Measurements from ENCODE around the gene LIPK. TPM values are rescaled to one million over a fixed set of nuclear protein-coding genes. Genes with fewer than 3 reads are reported as not detected.

LIPK gene
- total and polyA plus RNA-seq, 2 experiments from 2014 or later = not detected

DNA sequence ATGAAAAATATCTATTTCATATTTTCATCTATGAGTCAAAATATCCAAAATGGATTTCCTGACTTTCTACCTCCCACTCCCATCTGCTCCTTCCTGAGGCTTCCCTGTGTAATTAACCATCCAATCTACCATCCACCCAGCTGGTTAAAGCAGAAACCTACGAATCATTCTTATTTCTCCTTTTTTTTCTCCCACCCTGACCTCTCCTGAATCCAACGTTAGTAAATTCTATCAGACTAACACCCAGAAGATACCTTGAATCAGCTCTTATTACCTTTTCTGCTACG, 45.5 kb upstream of the LIPK start (continued):
- TF ChIP-seq, protein P1, sequence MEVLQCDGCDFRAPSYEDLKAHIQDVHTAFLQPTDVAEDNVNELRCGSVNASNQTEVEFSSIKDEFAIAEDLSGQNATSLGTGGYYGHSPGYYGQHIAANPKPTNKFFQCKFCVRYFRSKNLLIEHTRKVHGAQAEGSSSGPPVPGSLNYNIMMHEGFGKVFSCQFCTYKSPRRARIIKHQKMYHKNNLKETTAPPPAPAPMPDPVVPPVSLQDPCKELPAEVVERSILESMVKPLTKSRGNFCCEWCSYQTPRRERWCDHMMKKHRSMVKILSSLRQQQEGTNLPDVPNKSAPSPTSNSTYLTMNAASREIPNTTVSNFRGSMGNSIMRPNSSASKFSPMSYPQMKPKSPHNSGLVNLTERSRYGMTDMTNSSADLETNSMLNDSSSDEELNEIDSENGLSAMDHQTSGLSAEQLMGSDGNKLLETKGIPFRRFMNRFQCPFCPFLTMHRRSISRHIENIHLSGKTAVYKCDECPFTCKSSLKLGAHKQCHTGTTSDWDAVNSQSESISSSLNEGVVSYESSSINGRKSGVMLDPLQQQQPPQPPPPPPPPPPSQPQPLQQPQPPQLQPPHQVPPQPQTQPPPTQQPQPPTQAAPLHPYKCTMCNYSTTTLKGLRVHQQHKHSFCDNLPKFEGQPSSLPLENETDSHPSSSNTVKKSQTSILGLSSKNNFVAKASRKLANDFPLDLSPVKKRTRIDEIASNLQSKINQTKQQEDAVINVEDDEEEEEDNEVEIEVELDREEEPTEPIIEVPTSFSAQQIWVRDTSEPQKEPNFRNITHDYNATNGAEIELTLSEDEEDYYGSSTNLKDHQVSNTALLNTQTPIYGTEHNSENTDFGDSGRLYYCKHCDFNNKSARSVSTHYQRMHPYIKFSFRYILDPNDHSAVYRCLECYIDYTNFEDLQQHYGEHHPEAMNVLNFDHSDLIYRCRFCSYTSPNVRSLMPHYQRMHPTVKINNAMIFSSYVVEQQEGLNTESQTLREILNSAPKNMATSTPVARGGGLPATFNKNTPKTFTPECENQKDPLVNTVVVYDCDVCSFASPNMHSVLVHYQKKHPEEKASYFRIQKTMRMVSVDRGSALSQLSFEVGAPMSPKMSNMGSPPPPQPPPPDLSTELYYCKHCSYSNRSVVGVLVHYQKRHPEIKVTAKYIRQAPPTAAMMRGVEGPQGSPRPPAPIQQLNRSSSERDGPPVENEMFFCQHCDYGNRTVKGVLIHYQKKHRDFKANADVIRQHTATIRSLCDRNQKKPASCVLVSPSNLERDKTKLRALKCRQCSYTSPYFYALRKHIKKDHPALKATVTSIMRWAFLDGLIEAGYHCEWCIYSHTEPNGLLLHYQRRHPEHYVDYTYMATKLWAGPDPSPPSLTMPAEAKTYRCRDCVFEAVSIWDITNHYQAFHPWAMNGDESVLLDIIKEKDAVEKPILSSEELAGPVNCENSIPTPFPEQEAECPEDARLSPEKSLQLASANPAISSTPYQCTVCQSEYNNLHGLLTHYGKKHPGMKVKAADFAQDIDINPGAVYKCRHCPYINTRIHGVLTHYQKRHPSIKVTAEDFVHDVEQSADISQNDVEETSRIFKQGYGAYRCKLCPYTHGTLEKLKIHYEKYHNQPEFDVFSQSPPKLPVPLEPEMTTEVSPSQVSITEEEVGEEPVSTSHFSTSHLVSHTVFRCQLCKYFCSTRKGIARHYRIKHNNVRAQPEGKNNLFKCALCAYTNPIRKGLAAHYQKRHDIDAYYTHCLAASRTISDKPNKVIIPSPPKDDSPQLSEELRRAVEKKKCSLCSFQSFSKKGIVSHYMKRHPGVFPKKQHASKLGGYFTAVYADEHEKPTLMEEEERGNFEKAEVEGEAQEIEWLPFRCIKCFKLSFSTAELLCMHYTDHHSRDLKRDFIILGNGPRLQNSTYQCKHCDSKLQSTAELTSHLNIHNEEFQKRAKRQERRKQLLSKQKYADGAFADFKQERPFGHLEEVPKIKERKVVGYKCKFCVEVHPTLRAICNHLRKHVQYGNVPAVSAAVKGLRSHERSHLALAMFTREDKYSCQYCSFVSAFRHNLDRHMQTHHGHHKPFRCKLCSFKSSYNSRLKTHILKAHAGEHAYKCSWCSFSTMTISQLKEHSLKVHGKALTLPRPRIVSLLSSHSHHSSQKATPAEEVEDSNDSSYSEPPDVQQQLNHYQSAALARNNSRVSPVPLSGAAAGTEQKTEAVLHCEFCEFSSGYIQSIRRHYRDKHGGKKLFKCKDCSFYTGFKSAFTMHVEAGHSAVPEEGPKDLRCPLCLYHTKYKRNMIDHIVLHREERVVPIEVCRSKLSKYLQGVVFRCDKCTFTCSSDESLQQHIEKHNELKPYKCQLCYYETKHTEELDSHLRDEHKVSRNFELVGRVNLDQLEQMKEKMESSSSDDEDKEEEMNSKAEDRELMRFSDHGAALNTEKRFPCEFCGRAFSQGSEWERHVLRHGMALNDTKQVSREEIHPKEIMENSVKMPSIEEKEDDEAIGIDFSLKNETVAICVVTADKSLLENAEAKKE (CRISPR knock-in tag; IDR thresholded peaks at IDR 0.05) = no peak
- TF ChIP-seq NANOG (IDR thresholded peaks at IDR 0.05; ENCODE audit: borderline replicate concordance) = no peak
- TF ChIP-seq CREB1 (CRISPR knock-in tag; IDR thresholded peaks at IDR 0.05; ENCODE audit: low read depth) = no peak
- no peak for TF ChIP-seq JUNB (IDR thresholded peaks at IDR 0.05; ENCODE audit: unreplicated experiment)

DNA sequence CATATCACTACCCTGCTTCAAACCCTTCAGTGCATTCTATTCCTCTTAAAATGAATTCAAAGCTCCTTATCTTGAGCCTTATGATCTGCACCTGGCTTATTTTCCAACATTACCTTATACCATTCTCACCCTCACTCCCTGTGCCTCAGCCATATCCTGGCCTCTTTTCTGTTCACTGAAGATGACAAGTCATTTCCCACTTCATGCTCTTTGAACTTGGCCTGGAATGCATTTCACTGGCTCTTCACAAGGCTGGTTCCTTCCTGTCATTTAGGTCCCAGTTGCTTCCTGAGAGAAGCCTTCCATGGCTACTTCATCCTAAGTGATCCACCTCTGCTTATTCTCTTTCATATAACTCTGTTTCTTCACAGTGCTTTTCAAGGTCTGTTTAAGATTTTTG, 45.0 kb upstream of the LIPK start:
- H3K36me3 ChIP-seq (ENCODE audit: insufficient read depth) = no peaks in the 10 kb centered on the region
- H3K27ac ChIP-seq (ENCODE audit: low read depth) = no peak overlapping the region
- Mint-ChIP-seq H3K4me3 (no peak overlapping the region), H3K27me3 (ENCODE audit: insufficient read depth, low read depth, poor library complexity) (no peaks in the 10 kb centered on the region), H3K36me3 (ENCODE audit: low read depth) (no peaks in the 10 kb centered on the region), H3K27ac (no peak overlapping the region), H3K9me3 (0 out of 3 replicates have a peak, but pooled peaks cover 2% of the 10 kb centered on the region), H3K4me1 (no peaks in the 10 kb centered on the region)
- no peaks in the 10 kb centered on the region for H3K9me2 ChIP-seq (ENCODE audit: insufficient read depth)
- no peaks in the 10 kb centered on the region for H3K79me2 ChIP-seq (replicated peaks; ENCODE audit: insufficient read depth)
- ATAC-seq = no peak
- H3K4me3 ChIP-seq = no peak overlapping the region
- no peaks in the 10 kb centered on the region for H3K27me3 ChIP-seq (ENCODE audit: insufficient read depth)
- no peaks in the 10 kb centered on the region for H4K20me1 ChIP-seq (replicated peaks; ENCODE audit: insufficient read depth)
- no peak for DNase-seq (ENCODE audit: low spot score)
- no peak overlapping the region for H2AFZ ChIP-seq
- no peaks in the 10 kb centered on the region for H3F3A ChIP-seq (replicated peaks; ENCODE audit: low read depth)
- H3K4me1 ChIP-seq (ENCODE audit: insufficient read depth) = no peaks in the 10 kb centered on the region
- H3K4me2 ChIP-seq = no peak overlapping the region
- TF ChIP-seq EZH2phosphoT487 (IDR thresholded peaks at IDR 0.05; ENCODE audit: unreplicated experiment) = no peak
- no peak for TF ChIP-seq JUNB (IDR thresholded peaks at IDR 0.05; ENCODE audit: unreplicated experiment)
- TF ChIP-seq, protein P1 (CRISPR knock-in tag; IDR thresholded peaks at IDR 0.05) = no peak
- TF ChIP-seq, protein P2, sequence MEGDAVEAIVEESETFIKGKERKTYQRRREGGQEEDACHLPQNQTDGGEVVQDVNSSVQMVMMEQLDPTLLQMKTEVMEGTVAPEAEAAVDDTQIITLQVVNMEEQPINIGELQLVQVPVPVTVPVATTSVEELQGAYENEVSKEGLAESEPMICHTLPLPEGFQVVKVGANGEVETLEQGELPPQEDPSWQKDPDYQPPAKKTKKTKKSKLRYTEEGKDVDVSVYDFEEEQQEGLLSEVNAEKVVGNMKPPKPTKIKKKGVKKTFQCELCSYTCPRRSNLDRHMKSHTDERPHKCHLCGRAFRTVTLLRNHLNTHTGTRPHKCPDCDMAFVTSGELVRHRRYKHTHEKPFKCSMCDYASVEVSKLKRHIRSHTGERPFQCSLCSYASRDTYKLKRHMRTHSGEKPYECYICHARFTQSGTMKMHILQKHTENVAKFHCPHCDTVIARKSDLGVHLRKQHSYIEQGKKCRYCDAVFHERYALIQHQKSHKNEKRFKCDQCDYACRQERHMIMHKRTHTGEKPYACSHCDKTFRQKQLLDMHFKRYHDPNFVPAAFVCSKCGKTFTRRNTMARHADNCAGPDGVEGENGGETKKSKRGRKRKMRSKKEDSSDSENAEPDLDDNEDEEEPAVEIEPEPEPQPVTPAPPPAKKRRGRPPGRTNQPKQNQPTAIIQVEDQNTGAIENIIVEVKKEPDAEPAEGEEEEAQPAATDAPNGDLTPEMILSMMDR (conservative IDR thresholded peaks at IDR 0.05; ENCODE audit: low read depth in 2 of 2) = no peak
